MG63 (cell line): ENCODE results near the gene FAM114A1. TPM values are rescaled to one million over a fixed set of nuclear protein-coding genes. Genes with fewer than 3 reads are reported as not detected.

Source experiments
- DNase-seq: peaks from one replicate; pipeline ENCODE4 v3.0.0-alpha.2; 2020
- H3K27me3 ChIP-seq: fragments of 250-450 bp; sonication (Bioruptor Pico); 2 replicates; pipeline ENCODE4 v1.5.1; 2020; ENCODE audit warnings: mild to moderate bottlenecking, moderate library complexity
- H3K36me3 ChIP-seq: fragments of 250-450 bp; sonication (Bioruptor Pico); 2 replicates; pipeline ENCODE4 v1.5.1; 2020; ENCODE audit warnings: mild to moderate bottlenecking, moderate library complexity
- H3K4me3 ChIP-seq: fragments of 250-450 bp; sonication (Bioruptor Pico); 2 replicates; pipeline ENCODE4 v1.5.1; 2020; ENCODE audit warnings: mild to moderate bottlenecking, moderate library complexity
- H3K9me3 ChIP-seq: fragments of 250-450 bp; sonication (Bioruptor Pico); 2 replicates; pipeline ENCODE4 v1.5.1; 2020; ENCODE audit warnings: mild to moderate bottlenecking, moderate library complexity
- total RNA-seq: library from RNA; depleted of rRNA; stranded (reverse); fragments of >200 nt; shearing (Covaris generic); gene quantifications from 2 replicates; pipeline ENCODE4 v1.2.3, GENCODE V29; 2014; ENCODE audit warnings: low replicate concordance

Gene FAM114A1
- total RNA-seq, 1 experiment from 2014 or later = 56.7 TPM

- Histone ChIP-seq H3K4me3 (no peak overlapping the region), H3K36me3 (peaks cover 30% of the 10 kb centered on the region), H3K27me3 (no peaks in the 10 kb centered on the region), H3K9me3 (no peaks in the 10 kb centered on the region)
- no peak for DNase-seq
Measured at GRCh38 chr4:38873290-38873944, 5.8 kb downstream of the FAM114A1 start.

DNA sequence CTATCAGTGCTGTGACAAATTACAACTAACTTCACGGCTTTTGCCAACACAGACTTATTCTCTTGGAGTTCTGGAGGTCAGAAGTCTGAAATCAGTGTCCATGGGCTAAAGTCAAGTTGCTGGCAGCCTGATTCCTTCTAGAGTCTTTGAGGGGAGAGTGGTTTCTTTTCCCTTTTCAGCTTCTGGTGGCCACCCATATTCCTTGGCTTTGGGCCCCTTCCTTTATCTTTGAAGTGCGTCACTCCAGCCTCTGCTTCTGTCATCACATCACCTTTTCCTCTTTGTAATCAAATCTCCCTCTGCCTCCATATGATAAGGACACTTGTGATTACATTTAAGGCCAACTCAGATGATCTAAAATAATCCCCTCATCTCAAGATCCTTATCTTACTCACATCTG, 9.0 kb downstream of the FAM114A1 start:
- no peaks in the 10 kb centered on the region for H3K27me3 ChIP-seq
- no peak for DNase-seq
- H3K36me3 ChIP-seq = peaks cover 26% of the 10 kb centered on the region
- no peaks in the 10 kb centered on the region for H3K9me3 ChIP-seq
- H3K4me3 ChIP-seq = no peak overlapping the region

DNA sequence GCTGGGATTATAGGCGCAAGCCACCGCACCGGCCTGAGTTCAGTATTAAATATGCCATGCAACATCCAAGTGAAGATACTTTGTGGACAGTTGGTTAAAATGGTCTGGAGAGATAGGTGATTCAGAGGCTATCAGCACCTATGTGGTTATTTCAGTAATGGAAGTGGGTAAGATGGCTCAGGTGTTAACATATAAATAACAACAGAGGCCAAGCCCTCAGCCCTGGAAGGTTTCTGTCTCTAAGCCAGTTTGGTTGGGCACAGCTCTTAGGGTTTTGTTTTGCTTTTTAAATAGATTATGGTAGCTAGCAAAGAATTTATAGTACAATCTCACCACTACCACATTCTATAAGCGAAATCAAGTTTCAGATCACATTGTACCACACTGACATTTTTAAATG, 16.6 kb downstream of the FAM114A1 start:
- DNase-seq = no peak
- peaks cover 9% of the 10 kb centered on the region; the same call in 1 of the 2 replicates for H3K36me3 ChIP-seq

DNA sequence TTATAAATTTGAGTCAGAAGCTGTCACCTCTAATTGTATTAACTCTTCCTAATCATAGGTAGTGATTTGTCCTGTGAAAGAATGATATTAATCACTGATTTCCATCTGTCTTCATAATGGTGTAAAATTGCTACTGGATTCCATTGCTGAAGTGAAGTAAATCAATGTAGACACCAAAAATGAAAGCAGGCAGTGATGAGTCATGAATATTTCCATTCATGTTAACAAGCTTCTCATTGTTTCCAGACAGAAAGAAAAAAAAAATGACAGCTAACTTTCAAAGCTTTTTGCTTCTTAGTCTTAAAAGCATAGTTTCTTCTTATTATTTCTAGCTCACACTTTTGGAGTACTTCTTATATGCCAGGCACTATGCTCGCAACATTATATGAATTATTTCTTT, 21.5 kb downstream of the FAM114A1 start:
- no peaks in the 10 kb centered on the region for H3K9me3 ChIP-seq
- H3K4me3 ChIP-seq = no peak overlapping the region
- H3K36me3 ChIP-seq = peaks cover 38% of the 10 kb centered on the region
- no peak for DNase-seq
- H3K27me3 ChIP-seq = no peaks in the 10 kb centered on the region

More for the DNA sequence above, 16.6 kb downstream of the FAM114A1 start:
- H3K4me3 ChIP-seq = no peak overlapping the region
- no peaks in the 10 kb centered on the region for H3K9me3 ChIP-seq
- H3K27me3 ChIP-seq = no peaks in the 10 kb centered on the region

DNA sequence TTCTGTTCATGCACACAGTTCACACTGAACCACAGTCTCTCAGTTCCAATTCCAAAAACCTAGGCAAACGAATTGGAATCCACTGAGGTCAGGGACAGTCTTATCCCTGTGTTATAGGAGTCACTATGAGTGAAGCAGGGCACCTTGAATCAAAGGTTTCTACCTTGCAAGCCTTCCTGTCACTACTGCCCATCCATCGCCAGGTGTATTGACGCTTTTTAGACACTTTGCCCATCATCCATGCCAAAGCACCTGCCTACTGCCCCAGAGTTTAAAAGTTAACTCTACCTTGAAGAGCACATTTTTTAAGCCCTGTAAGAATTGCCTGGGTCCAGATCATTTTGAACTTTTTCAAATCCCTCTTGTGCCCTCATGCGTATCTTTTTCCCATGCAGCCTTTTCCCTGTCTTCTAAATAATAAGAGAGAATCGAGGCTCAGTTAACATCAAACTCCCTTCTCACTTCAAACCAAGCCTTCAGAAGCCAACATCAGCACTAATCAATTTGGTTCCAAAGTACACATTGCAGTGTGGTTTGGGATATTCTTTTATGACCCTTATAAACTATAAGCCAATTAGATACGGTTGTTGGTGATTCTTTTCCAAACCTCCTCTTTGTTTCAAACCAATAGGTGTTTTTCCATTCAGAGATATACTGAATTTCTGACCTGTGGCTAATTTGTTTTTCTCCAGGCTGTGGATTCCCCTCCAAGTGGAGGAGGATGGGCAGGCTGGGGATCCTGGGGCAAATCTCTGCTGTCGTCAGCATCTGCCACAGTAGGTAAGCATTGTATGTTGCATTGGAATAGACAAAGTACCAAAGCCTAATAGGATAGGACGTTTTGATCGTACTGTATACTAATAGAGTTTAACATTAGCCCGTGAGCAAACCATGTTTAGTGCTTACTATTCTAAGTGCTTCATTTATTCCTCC, 23.7 kb downstream of the FAM114A1 start:
- Histone ChIP-seq H3K36me3 (peaks cover 38% of the 10 kb centered on the region), H3K4me3 (no peak overlapping the region), H3K27me3 (no peaks in the 10 kb centered on the region), H3K9me3 (no peaks in the 10 kb centered on the region)
- DNase-seq = no peak

DNA sequence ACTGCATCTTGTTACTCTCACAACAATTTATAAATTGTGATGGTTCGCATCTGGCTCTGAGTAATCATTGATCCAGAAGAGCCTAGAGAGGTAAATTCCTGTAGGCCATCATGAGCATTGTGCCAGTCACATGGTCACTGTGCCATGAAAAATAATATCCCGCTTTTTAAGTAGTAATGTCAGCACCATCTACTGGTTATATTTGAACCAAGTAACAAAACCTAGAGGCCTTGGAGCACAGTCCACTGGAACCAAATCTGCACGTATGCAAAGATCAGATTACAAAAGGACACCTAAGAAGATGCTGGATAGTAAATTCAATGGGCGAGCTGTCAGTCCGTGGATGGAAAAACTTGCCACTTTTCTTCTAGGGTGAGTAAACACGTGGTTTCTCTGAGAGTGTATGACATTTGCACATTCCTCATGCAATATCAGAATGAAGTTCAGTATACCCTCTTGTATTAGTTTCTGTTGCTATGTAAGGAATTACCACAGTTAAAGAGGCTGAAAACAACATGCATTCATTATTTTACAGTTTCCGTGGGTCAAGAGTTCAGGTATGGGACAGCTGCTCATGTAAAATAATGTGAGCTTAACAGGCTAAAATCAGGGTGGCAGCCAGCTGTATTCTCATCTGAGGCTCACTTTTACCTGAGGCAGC, 26.8 kb downstream of the FAM114A1 start:
- DNase-seq = no peak
- Histone ChIP-seq H3K36me3 (peaks cover 35% of the 10 kb centered on the region), H3K27me3 (no peaks in the 10 kb centered on the region), H3K9me3 (no peaks in the 10 kb centered on the region), H3K4me3 (no peak overlapping the region)

DNA sequence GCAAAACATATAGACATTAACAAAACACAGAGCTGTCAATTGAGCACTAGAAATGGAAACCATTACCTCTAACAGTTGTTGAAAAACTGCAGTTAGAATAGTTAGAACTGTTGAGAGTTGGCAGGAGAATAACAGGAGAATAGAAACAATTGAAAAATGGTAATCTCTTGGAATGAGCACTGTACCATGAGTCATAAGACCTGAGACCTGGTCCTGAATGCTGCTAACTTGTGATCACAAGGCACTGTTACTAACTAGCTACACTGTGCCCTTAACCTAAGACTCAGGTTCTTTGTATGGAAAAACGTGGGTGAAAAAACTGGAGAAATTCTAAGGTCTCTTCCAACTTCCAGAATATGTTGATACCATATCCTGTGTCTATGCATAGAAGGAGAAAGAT, 29.3 kb downstream of the FAM114A1 start:
- no peaks in the 10 kb centered on the region for H3K9me3 ChIP-seq
- no peak for DNase-seq
- no peaks in the 10 kb centered on the region for H3K27me3 ChIP-seq
- H3K4me3 ChIP-seq = no peak overlapping the region
- peaks cover 19% of the 10 kb centered on the region for H3K36me3 ChIP-seq

DNA sequence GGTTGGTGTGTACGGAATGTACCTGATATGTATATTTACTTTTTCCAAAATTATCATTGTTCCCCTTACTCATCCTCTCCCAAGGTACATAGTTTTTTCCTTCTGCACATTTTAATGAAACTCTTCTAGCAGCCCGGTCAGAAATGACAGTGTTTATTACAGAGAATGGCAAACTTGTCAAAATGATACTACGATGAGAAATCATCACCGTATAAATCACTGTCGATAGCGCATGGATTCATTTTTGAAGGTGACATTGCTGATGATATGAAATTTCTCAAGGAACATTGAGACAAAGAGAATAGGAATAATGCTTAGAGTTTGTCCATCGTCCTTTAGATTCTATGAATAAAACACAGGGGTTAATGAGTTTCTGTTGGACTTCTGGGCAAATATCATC, 30.6 kb downstream of the FAM114A1 start:
- Histone ChIP-seq H3K27me3 (no peaks in the 10 kb centered on the region), H3K36me3 (peaks cover 8% of the 10 kb centered on the region), H3K4me3 (no peak overlapping the region), H3K9me3 (no peaks in the 10 kb centered on the region)
- DNase-seq = no peak

- no peaks in the 10 kb centered on the region for H3K27me3 ChIP-seq
- peaks cover 14% of the 10 kb centered on the region; the same call in 1 of the 2 replicates for H3K36me3 ChIP-seq
- no peak for DNase-seq
- H3K4me3 ChIP-seq = no peak overlapping the region
- H3K9me3 ChIP-seq = no peaks in the 10 kb centered on the region
Measured at GRCh38 chr4:38902221-38902620, 34.6 kb downstream of the FAM114A1 start.

GRCh38 chr4:38902695-38903094, 35.1 kb downstream of the FAM114A1 start:
- no peak for DNase-seq
- H3K4me3 ChIP-seq = no peak overlapping the region
- H3K27me3 ChIP-seq = no peaks in the 10 kb centered on the region
- H3K9me3 ChIP-seq = no peaks in the 10 kb centered on the region
- peaks cover 14% of the 10 kb centered on the region; the same call in 1 of the 2 replicates for H3K36me3 ChIP-seq

DNA sequence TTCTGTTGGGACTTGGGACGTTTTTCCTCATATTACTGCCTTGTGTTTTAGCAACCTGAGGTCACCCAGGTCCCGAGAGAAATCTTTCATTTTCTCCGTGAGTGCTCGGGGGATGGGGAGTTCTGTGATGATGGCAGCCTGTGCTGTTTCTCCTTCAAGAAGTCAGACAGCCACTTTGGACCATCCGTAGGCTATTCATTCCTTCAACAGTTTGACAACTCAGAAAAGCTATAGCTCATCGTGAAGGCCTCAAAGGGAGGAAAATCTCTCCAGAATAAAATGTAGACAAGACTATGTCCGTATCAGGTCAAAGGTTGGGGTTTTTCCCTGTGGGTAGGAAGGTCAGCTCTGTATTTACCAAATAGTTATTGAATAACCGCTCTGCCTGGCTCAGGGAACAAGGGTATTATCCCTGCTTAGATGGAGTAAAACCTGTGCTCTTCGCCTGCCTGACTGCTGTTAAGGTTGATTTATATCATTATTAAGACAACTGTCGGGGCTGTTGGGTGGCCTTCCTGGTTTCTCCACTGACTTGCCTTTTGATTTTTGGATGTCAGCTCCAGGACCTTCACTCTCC, 36.6 kb downstream of the FAM114A1 start:
- no peak for DNase-seq
- H3K36me3 ChIP-seq = peaks cover 18% of the 10 kb centered on the region
- H3K4me3 ChIP-seq = no peak overlapping the region
- no peaks in the 10 kb centered on the region for H3K27me3 ChIP-seq
- H3K9me3 ChIP-seq = no peaks in the 10 kb centered on the region

GRCh38 chr4:38904682-38905081, 37.1 kb downstream of the FAM114A1 start:
- Histone ChIP-seq H3K27me3 (no peaks in the 10 kb centered on the region), H3K36me3 (peaks cover 23% of the 10 kb centered on the region), H3K4me3 (no peak overlapping the region), H3K9me3 (no peaks in the 10 kb centered on the region)
- DNase-seq = no peak

- H3K36me3 ChIP-seq = peaks cover 29% of the 10 kb centered on the region
Measured at GRCh38 chr4:38905652-38906385, 38.2 kb downstream of the FAM114A1 start.

GRCh38 chr4:38907696-38908270, 40.2 kb downstream of the FAM114A1 start:
- Histone ChIP-seq H3K4me3 (no peak overlapping the region), H3K9me3 (no peaks in the 10 kb centered on the region), H3K36me3 (peaks cover 32% of the 10 kb centered on the region), H3K27me3 (no peaks in the 10 kb centered on the region)
- no peak for DNase-seq

More at GRCh38 chr4:38905652-38906385, 38.2 kb downstream of the FAM114A1 start:
- H3K27me3 ChIP-seq = no peaks in the 10 kb centered on the region
- H3K4me3 ChIP-seq = no peak overlapping the region
- no peaks in the 10 kb centered on the region for H3K9me3 ChIP-seq
- no peak for DNase-seq

DNA sequence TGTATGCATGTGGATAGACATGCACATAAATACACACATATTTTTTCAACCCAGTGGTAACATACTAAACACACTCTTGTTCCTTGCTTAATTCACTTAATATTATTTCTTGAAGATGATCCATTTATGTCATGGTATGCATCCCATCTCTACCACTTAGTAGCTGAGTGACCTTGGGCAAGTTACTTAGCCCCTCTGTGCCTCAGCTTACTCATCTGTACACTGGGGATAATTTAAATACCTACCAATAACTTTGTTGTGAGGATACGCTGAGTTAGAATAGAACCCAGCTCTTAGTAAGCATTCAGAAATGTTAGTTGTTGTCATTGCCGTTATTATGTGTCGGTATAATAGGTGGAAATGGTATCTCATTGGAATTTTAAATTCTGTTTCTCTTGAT, 41.4 kb downstream of the FAM114A1 start:
- peaks cover 27% of the 10 kb centered on the region for H3K36me3 ChIP-seq
- H3K4me3 ChIP-seq = no peak overlapping the region
- H3K9me3 ChIP-seq = no peaks in the 10 kb centered on the region
- no peak for DNase-seq
- no peaks in the 10 kb centered on the region for H3K27me3 ChIP-seq

GRCh38 chr4:38911257-38911656, 43.7 kb downstream of the FAM114A1 start:
- peaks cover 29% of the 10 kb centered on the region for H3K36me3 ChIP-seq
- DNase-seq = no peak
- H3K4me3 ChIP-seq = no peak overlapping the region
- H3K27me3 ChIP-seq = no peaks in the 10 kb centered on the region
- H3K9me3 ChIP-seq = no peaks in the 10 kb centered on the region
